H1 (cell line): ENCODE data around the gene EEPD1. TPM values are rescaled to one million over a fixed set of nuclear protein-coding genes. Genes with fewer than 3 reads are reported as not detected.

Source experiments
- KDM5A ChIP-seq: fragments of 200-600 bp; IDR thresholded peaks from 2 replicates; pipeline ENCODE4 v1.7.1; 2012; ENCODE audit warnings: mild to moderate bottlenecking, low read length, inconsistent platforms, mixed read lengths
- SIX5 ChIP-seq: IDR thresholded peaks from 2 replicates; pipeline ENCODE4 v1.6.1; 2011; ENCODE audit warnings: mild to moderate bottlenecking, low read depth, low read length
- polyA plus RNA-seq, 7 experiments: library from polyadenylated mRNA; depleted of rRNA in 3 of 7; stranded (reverse) in 5 of 7; unstranded in 2 of 7; fragments of >200 nt in 5 of 7; fragments of 200-250 nt in 2 of 7; gene quantifications; 1 replicate in 5 of 7; 2 replicates in 1 of 7; 4 replicates in 1 of 7; pipeline versions ENCODE4 v1.2.1 to v1.2.3, GENCODE V29; 2011 to 2013; ENCODE audit warnings: missing spikeins in 2 of 7, mixed read lengths in 2 of 7
- total RNA-seq: library from RNA; stranded (reverse); fragmentation: NEBNext Ultra II Directional; extraction: Animal tissue kit (Norgen Biotek cat#: 25700); gene quantifications from 2 replicates; pipeline ENCODE4 v1.2.1, GENCODE V29; 2021
- TF ChIP-seq, protein P1 (sequence below): IDR thresholded peaks from 2 replicates; pipeline ENCODE4 v1.6.1; 2012; ENCODE audit warnings: inconsistent platforms

EEPD1 gene
- total and polyA plus RNA-seq, 2 of the 8 experiments (the other 6 are each of a cell fraction or from before 2014, with no cell fraction given): 3.1 to 7.8 TPM

DNA sequence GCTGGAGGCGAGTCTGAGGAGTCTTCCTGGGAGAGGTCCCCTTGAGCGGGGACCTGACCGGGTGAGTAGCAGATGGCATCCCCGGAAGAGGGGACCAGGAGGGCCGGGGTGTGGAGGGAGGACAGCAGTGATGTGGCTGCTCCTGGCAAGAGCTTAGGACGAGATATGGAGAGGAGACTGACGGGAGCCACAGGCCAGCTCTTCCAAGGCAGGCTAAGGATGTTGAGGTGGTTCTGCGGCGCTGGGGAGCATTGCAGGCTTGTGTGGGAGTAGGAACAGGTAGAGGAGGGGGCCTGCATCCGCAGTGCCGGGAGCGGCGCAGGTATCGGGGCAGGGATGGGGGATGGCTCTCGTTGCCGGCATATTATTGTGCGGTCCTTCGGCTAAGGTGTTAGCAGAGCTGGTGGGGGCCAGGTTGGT is 159.9 kb downstream of the EEPD1 start (continued):
- TF ChIP-seq, protein P1, sequence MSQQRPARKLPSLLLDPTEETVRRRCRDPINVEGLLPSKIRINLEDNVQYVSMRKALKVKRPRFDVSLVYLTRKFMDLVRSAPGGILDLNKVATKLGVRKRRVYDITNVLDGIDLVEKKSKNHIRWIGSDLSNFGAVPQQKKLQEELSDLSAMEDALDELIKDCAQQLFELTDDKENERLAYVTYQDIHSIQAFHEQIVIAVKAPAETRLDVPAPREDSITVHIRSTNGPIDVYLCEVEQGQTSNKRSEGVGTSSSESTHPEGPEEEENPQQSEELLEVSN: no peak
- no peak for TF ChIP-seq KDM5A
- no peak for TF ChIP-seq SIX5
- TF ChIP-seq, all 59 proteins: peak for 0
